ENCODE results near the gene WWP2.

The WWP2 gene

GRCh38 chr16:69872888-69873287 lies 110.8 kb downstream of the WWP2 start:
- in situ Hi-C loops (cut with HindIII; ENCODE audit: low pct_ligation_motif_present, low sequenced_read_pairs): no loop called here
- H3K4me3 ChIP-seq (ENCODE audit: low read depth, low read length): no peak overlapping the region
- H3K27me3 ChIP-seq (replicated peaks): no peaks in the 10 kb centered on the region
- H3K27ac ChIP-seq: no peak overlapping the region
- peaks cover 9% of the 10 kb centered on the region for H3K36me3 ChIP-seq (replicated peaks)
- DNase-seq: no peak
- no peak for TF ChIP-seq CTCF (IDR thresholded peaks at IDR 0.05; ENCODE audit: low read depth, low read length, missing control alignments)

DNA sequence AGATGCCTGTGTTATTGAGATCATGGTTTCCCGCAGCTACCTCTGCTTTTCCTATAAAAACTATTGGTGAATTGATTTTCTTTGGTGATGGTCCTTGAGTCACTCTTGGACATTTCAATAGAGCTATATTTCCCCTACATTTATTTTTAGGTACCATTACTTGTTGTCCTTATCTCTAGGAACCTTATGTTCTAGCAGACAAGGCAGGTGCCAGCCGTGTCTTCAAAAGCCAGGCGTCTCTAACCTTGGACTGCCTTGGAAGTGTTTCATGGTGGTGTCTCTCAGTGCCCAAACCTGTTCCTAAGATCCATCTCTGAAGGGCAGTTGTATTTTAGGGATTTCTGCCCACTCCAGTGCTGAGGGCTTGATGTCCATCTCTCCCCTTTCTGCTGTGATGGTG lies 111.7 kb downstream of the WWP2 start:
- no peaks in the 10 kb centered on the region for H3K27me3 ChIP-seq (replicated peaks)
- no peak overlapping the region for H3K4me3 ChIP-seq (ENCODE audit: low read depth, low read length)
- no peak for TF ChIP-seq CTCF (IDR thresholded peaks at IDR 0.05; ENCODE audit: low read depth, low read length, missing control alignments)
- H3K27ac ChIP-seq: no peak overlapping the region
- in situ Hi-C loops (cut with HindIII; ENCODE audit: low pct_ligation_motif_present, low sequenced_read_pairs): no loop called here
- no peak for DNase-seq
- peaks cover 9% of the 10 kb centered on the region for H3K36me3 ChIP-seq (replicated peaks)

GRCh38 chr16:69874271-69874670 lies 112.1 kb downstream of the WWP2 start:
- peaks cover 9% of the 10 kb centered on the region for H3K36me3 ChIP-seq (replicated peaks)
- H3K27ac ChIP-seq: no peak overlapping the region
- no peaks in the 10 kb centered on the region for H3K27me3 ChIP-seq (replicated peaks)
- DNase-seq: no peak
- in situ Hi-C loops (cut with HindIII; ENCODE audit: low pct_ligation_motif_present, low sequenced_read_pairs): no loop called here
- no peak overlapping the region for H3K4me3 ChIP-seq (ENCODE audit: low read depth, low read length)
- TF ChIP-seq CTCF (IDR thresholded peaks at IDR 0.05; ENCODE audit: low read depth, low read length, missing control alignments): no peak

GRCh38 chr16:69880640-69881133 lies 118.6 kb downstream of the WWP2 start:
- no peaks in the 10 kb centered on the region for H3K36me3 ChIP-seq (replicated peaks)

GRCh38 chr16:69881141-69881540 lies 119.0 kb downstream of the WWP2 start:
- no peaks in the 10 kb centered on the region for H3K27me3 ChIP-seq (replicated peaks)
- no peak for TF ChIP-seq CTCF (IDR thresholded peaks at IDR 0.05; ENCODE audit: low read depth, low read length, missing control alignments)
- no peak overlapping the region for H3K27ac ChIP-seq
- no peaks in the 10 kb centered on the region for H3K36me3 ChIP-seq (replicated peaks)
- H3K4me3 ChIP-seq (ENCODE audit: low read depth, low read length): no peak overlapping the region
- no peak for DNase-seq
- in situ Hi-C loops (cut with HindIII; ENCODE audit: low pct_ligation_motif_present, low sequenced_read_pairs): no loop called here

More at GRCh38 chr16:69880640-69881133, 118.6 kb downstream of the WWP2 start:
- in situ Hi-C loops (cut with HindIII; ENCODE audit: low pct_ligation_motif_present, low sequenced_read_pairs): no loop called here
- no peak overlapping the region for H3K27ac ChIP-seq
- DNase-seq: no peak
- no peak overlapping the region for H3K4me3 ChIP-seq (ENCODE audit: low read depth, low read length)
- no peak for TF ChIP-seq CTCF (IDR thresholded peaks at IDR 0.05; ENCODE audit: low read depth, low read length, missing control alignments)
- H3K27me3 ChIP-seq (replicated peaks): no peaks in the 10 kb centered on the region

DNA sequence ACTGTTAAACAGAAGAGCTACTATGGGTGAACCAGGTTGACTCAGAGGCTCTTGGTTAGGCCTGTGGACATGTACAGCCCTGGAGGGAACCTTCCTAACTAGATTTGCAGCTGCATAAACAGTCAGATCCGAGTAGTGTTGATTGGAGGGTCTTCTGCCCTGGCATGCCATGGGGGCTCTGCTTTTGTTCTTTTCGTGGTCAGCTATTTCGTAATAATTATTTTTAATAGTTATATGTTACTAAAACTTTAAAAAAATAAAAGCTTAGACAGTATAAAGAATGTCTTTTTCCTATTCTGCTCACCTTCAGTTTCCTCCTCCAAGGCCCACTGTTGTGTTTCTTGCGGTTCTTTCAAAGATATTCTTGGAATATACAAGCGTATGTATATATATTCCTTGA lies 121.6 kb downstream of the WWP2 start:
- H3K36me3 ChIP-seq (replicated peaks): no peaks in the 10 kb centered on the region
- TF ChIP-seq CTCF (IDR thresholded peaks at IDR 0.05; ENCODE audit: low read depth, low read length, missing control alignments): no peak
- DNase-seq: no peak
- H3K4me3 ChIP-seq (ENCODE audit: low read depth, low read length): no peak overlapping the region
- H3K27me3 ChIP-seq (replicated peaks): no peaks in the 10 kb centered on the region
- no peak overlapping the region for H3K27ac ChIP-seq
- in situ Hi-C loops (cut with HindIII; ENCODE audit: low pct_ligation_motif_present, low sequenced_read_pairs): no loop called here
